MM.1S (cell line): ENCODE results near the gene GINS2.

Experiments
- DNase-seq: peaks from one replicate; pipeline ENCODE4 v3.0.0-alpha.2; 2015
- H2AFZ ChIP-seq: fragments of 300-600 bp; sonication (generic); 2 replicates; pipeline ENCODE4 v1.6.0; 2016; ENCODE audit warnings: antibody characterized with exemption, low read length
- H3F3A ChIP-seq: fragments of 300-600 bp; sonication (generic); 2 replicates; pipeline ENCODE4 v1.6.1; 2016; ENCODE audit warnings: mild to moderate bottlenecking, antibody characterized with exemption, low read length, moderate library complexity, mixed read lengths; ENCODE audit not compliant: insufficient read depth
- H3K27ac ChIP-seq: fragments of 300-600 bp; sonication (generic); 2 replicates; pipeline ENCODE4 v1.5.1; 2016; ENCODE audit warnings: mild to moderate bottlenecking, low read length
- H3K27me3 ChIP-seq: fragments of 300-600 bp; sonication (generic); replicated peaks from 2 replicates; pipeline ENCODE4 v1.6.0; 2016; ENCODE audit warnings: low read length; ENCODE audit not compliant: insufficient read depth
- H3K36me3 ChIP-seq: fragments of 300-600 bp; sonication (generic); replicated peaks from 2 replicates; pipeline ENCODE4 v1.6.1; 2016; ENCODE audit warnings: mild to moderate bottlenecking, low read length, mixed read lengths; ENCODE audit not compliant: insufficient read depth
- H3K4me1 ChIP-seq: fragments of 300-600 bp; sonication (generic); 2 replicates; pipeline ENCODE4 v1.6.1; 2016; ENCODE audit warnings: low read length, mixed read lengths
- H3K4me2 ChIP-seq: fragments of 300-600 bp; sonication (generic); 2 replicates; pipeline ENCODE4 v1.6.0; 2016; ENCODE audit warnings: low read depth, low read length
- H3K4me3 ChIP-seq: fragments of 300-600 bp; sonication (generic); 2 replicates; pipeline ENCODE4 v1.5.1; 2016; ENCODE audit warnings: low read length, mixed read lengths
- H3K79me2 ChIP-seq: fragments of 300-600 bp; sonication (generic); 2 replicates; pipeline ENCODE4 v1.6.1; 2016; ENCODE audit warnings: mixed run types, low read length, mixed read lengths
- H3K9ac ChIP-seq: fragments of 300-600 bp; sonication (generic); 2 replicates; pipeline ENCODE4 v1.6.1; 2016; ENCODE audit warnings: low read length, mixed read lengths
- H3K9me2 ChIP-seq: fragments of 300-600 bp; sonication (generic); replicated peaks from 2 replicates; pipeline ENCODE4 v1.6.1; 2016; ENCODE audit warnings: mild to moderate bottlenecking, low read length, mixed read lengths; ENCODE audit not compliant: insufficient read depth
- H3K9me3 ChIP-seq: fragments of 300-600 bp; sonication (generic); replicated peaks from 2 replicates; pipeline ENCODE4 v1.6.1; 2016; ENCODE audit warnings: mild to moderate bottlenecking, low read length, mixed read lengths; ENCODE audit not compliant: insufficient read depth
- H4K20me1 ChIP-seq: fragments of 300-600 bp; sonication (generic); 2 replicates; pipeline ENCODE4 v1.6.1; 2016; ENCODE audit warnings: mild to moderate bottlenecking, low read length, moderate library complexity, mixed read lengths; ENCODE audit not compliant: insufficient read depth
- EZH2 ChIP-seq: fragments of 300-600 bp; sonication (generic); optimal IDR thresholded peaks from 2 replicates; pipeline ENCODE3; 2017; ENCODE audit warnings: low read depth, mild to moderate bottlenecking, antibody characterized with exemption, low read length, mixed read lengths
- EZH2phosphoT487 ChIP-seq: fragments of 300-600 bp; sonication (generic); IDR thresholded peaks from 2 replicates; pipeline ENCODE4 v1.6.1; 2018; ENCODE audit warnings: antibody characterized with exemption, low read length
- TF ChIP-seq, protein P1 (sequence below): fragments of 300-600 bp; sonication (generic); IDR thresholded peaks from 2 replicates; pipeline ENCODE4 v1.5.1; 2016; ENCODE audit warnings: antibody characterized with exemption, low read length, mixed read lengths

GINS2 gene

DNA sequence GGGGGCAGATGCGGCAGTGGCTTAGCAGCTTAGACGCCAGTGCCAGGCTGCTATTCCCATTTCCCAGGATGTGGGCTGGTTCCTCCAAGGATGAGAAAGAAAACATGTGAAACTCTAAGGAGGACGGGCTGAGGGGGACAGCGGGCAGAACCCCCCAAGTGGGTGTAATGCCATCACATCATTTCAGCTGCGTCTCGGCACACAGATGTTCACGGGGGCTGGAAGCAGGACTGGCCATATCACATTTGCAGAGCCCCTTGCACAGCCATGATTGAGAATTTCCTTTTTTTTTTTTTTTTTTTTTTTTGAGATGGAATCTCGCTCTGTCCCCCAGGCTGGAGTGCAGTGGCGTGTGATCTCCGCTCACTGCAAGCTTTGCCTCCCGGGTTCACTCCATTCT is 15.3 kb upstream of the GINS2 start:
- no peak for DNase-seq
- H3F3A ChIP-seq = no peaks in the 10 kb centered on the region
- H3K79me2 ChIP-seq = no peaks in the 10 kb centered on the region
- H3K36me3 ChIP-seq = no peaks in the 10 kb centered on the region
- H3K27ac ChIP-seq = no peak overlapping the region
- no peaks in the 10 kb centered on the region for H3K9me2 ChIP-seq
- no peak overlapping the region for H3K4me3 ChIP-seq
- H3K27me3 ChIP-seq = no peaks in the 10 kb centered on the region; the same call in 1 of the 2 replicates
- H4K20me1 ChIP-seq = no peaks in the 10 kb centered on the region
- TF ChIP-seq EZH2 (no peak), EZH2phosphoT487 (no peak)
- TF ChIP-seq, protein P1, sequence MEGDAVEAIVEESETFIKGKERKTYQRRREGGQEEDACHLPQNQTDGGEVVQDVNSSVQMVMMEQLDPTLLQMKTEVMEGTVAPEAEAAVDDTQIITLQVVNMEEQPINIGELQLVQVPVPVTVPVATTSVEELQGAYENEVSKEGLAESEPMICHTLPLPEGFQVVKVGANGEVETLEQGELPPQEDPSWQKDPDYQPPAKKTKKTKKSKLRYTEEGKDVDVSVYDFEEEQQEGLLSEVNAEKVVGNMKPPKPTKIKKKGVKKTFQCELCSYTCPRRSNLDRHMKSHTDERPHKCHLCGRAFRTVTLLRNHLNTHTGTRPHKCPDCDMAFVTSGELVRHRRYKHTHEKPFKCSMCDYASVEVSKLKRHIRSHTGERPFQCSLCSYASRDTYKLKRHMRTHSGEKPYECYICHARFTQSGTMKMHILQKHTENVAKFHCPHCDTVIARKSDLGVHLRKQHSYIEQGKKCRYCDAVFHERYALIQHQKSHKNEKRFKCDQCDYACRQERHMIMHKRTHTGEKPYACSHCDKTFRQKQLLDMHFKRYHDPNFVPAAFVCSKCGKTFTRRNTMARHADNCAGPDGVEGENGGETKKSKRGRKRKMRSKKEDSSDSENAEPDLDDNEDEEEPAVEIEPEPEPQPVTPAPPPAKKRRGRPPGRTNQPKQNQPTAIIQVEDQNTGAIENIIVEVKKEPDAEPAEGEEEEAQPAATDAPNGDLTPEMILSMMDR = no peak
- no peaks in the 10 kb centered on the region for H3K4me1 ChIP-seq
- H3K9ac ChIP-seq = no peak overlapping the region
- H2AFZ ChIP-seq = no peak overlapping the region
- H3K4me2 ChIP-seq = no peak overlapping the region
- no peaks in the 10 kb centered on the region for H3K9me3 ChIP-seq

GRCh38 chr16:85699628-85700027 is 10.9 kb upstream of the GINS2 start:
- TF ChIP-seq EZH2phosphoT487 (no peak), EZH2 (no peak)
- TF ChIP-seq, protein P1 = no peak
- no peak overlapping the region for H2AFZ ChIP-seq
- no peaks in the 10 kb centered on the region for H3K9me2 ChIP-seq
- no peaks in the 10 kb centered on the region for H3K4me1 ChIP-seq
- no peaks in the 10 kb centered on the region for H4K20me1 ChIP-seq
- H3K27me3 ChIP-seq = peaks cover 6% of the 10 kb centered on the region
- DNase-seq = no peak
- H3K9ac ChIP-seq = no peak overlapping the region
- no peak overlapping the region for H3K27ac ChIP-seq
- H3F3A ChIP-seq = no peaks in the 10 kb centered on the region
- no peaks in the 10 kb centered on the region for H3K9me3 ChIP-seq
- H3K4me3 ChIP-seq = no peak overlapping the region
- no peaks in the 10 kb centered on the region for H3K36me3 ChIP-seq
- no peaks in the 10 kb centered on the region for H3K79me2 ChIP-seq
- H3K4me2 ChIP-seq = no peak overlapping the region

GRCh38 chr16:85698935-85699558 is 10.3 kb upstream of the GINS2 start:
- Histone ChIP-seq H3K4me1 (no peaks in the 10 kb centered on the region), H4K20me1 (no peaks in the 10 kb centered on the region), H3K4me2 (no peak overlapping the region), H3K27ac (no peak overlapping the region), H3K9ac (no peak overlapping the region), H3K4me3 (no peak overlapping the region), H2AFZ (no peak overlapping the region), H3K27me3 (peaks cover 6% of the 10 kb centered on the region), H3K9me3 (no peaks in the 10 kb centered on the region), H3K79me2 (no peaks in the 10 kb centered on the region), H3F3A (no peaks in the 10 kb centered on the region), H3K36me3 (no peaks in the 10 kb centered on the region), H3K9me2 (no peaks in the 10 kb centered on the region)
- TF ChIP-seq EZH2 = no peak
- TF ChIP-seq EZH2phosphoT487 = no peak
- no peak for DNase-seq

DNA sequence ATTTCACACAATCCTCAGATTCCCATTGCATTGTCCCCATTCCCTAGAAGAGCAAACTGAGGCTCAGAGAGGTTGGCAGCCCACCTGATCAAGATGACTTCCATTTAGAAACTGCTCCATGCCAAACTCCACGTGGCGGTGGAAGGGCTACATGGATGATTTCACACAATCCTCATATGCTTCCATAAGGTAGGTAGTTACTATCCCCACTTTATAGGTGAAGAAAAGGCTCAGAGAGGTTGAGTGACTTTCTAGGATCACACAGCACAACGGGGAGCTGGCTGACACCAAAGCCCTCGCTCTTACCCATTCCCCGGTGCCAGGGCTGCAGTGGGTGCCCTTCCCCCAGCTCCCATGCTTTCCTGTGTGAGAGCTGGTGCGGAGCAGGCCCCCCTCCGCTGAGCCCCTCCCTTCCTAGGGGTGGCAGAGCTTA is 9.7 kb upstream of the GINS2 start:
- peaks cover 6% of the 10 kb centered on the region for H3K27me3 ChIP-seq
- DNase-seq = no peak
- H3K27ac ChIP-seq = no peak overlapping the region
- no peaks in the 10 kb centered on the region for H3K9me2 ChIP-seq
- no peaks in the 10 kb centered on the region for H3K79me2 ChIP-seq
- H4K20me1 ChIP-seq = no peaks in the 10 kb centered on the region
- no peak overlapping the region for H3K4me2 ChIP-seq
- no peaks in the 10 kb centered on the region for H3F3A ChIP-seq
- H3K36me3 ChIP-seq = no peaks in the 10 kb centered on the region
- H3K4me3 ChIP-seq = no peak overlapping the region
- H3K4me1 ChIP-seq = no peaks in the 10 kb centered on the region
- TF ChIP-seq, protein P1 = no peak
- TF ChIP-seq EZH2phosphoT487 (no peak), EZH2 (no peak)
- no peak overlapping the region for H2AFZ ChIP-seq
- H3K9ac ChIP-seq = no peak overlapping the region
- H3K9me3 ChIP-seq = no peaks in the 10 kb centered on the region
